GM12891 (cell line): ENCODE results near the gene KIF15.

Experiments used
- PAX5 ChIP-seq: IDR thresholded peaks from 2 replicates; pipeline ENCODE4 v1.6.1; 2011; ENCODE audit warnings: low read length, moderate library complexity, mild to moderate bottlenecking; ENCODE audit not compliant: insufficient read depth, severe bottlenecking
- POLR2A ChIP-seq: IDR thresholded peaks from 2 replicates; pipeline ENCODE4 v1.6.1; 2011; ENCODE audit warnings: low read depth, low read length, control low read depth
- POLR2AphosphoS5 ChIP-seq: IDR thresholded peaks from 2 replicates; pipeline ENCODE4 v1.6.1; 2011; ENCODE audit warnings: low read depth, low read length, control low read depth
- POU2F2 ChIP-seq: IDR thresholded peaks from 2 replicates; pipeline ENCODE4 v1.6.1; 2011; ENCODE audit warnings: low read depth, mild to moderate bottlenecking, control low read depth, low read length, moderate library complexity
- SPI1 ChIP-seq: IDR thresholded peaks from 2 replicates; pipeline ENCODE4 v1.6.1; 2011; ENCODE audit warnings: low read depth, low read length, control low read depth
- TAF1 ChIP-seq: IDR thresholded peaks from 2 replicates; pipeline ENCODE4 v1.6.1; 2011; ENCODE audit warnings: low read depth, low read length, control low read depth

GRCh38 chr3:44762690-44763089, 1.1 kb downstream of the KIF15 start:
- TF ChIP-seq PAX5 (no peak), TAF1 (no peak), POLR2A (no peak), POLR2AphosphoS5 (no peak), SPI1 (no peak), POU2F2 (no peak)
